H1 (cell line): ENCODE results near the gene HOXB5. TPM values are rescaled to one million over a fixed set of nuclear protein-coding genes. Genes with fewer than 3 reads are reported as not detected.

Experiments
- PHF8 ChIP-seq: fragments of 200-600 bp; sonication (generic); conservative IDR thresholded peaks from 2 replicates; pipeline ENCODE4 v1.7.1; 2012; ENCODE audit warnings: low read depth, mild to moderate bottlenecking, inconsistent platforms, low read length, moderate library complexity
- polyA plus RNA-seq, 7 experiments: library from polyadenylated mRNA; depleted of rRNA in 3 of 7; stranded (reverse) in 5 of 7; unstranded in 2 of 7; fragments of >200 nt in 5 of 7; fragments of 200-250 nt in 2 of 7; gene quantifications; 1 replicate in 5 of 7; 2 replicates in 1 of 7; 4 replicates in 1 of 7; pipeline versions ENCODE4 v1.2.1 to v1.2.3, GENCODE V29; 2011 to 2013; ENCODE audit warnings: missing spikeins in 2 of 7, mixed read lengths in 2 of 7
- total RNA-seq: library from RNA; stranded (reverse); fragmentation: NEBNext Ultra II Directional; extraction: Animal tissue kit (Norgen Biotek cat#: 25700); gene quantifications from 2 replicates; pipeline ENCODE4 v1.2.1, GENCODE V29; 2021

HOXB5 gene
- total and polyA plus RNA-seq, 2 of the 8 experiments (the other 6 are each of a cell fraction or from before 2014, with no cell fraction given), result not detected

DNA sequence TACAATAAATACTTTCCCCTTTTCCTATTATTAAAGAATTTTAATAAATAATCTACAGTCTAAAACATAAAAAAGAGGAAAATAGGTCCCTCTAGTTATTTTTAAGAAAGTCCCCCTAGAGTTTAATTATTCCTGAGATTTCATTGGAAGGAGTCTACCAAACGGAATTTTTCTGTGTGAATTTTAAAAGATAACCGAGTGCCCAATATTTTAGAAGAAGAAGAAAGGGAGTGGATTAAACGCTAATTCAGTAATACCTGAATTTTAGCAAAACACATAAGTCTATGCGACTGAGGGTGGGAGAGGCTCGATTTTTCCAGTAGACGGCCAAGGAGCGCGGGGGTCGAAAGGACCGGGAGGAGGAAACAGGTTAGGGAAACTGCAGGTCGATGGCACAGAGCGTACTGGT lies 50.9 kb downstream of the HOXB5 start (continued):
- no peak for TF ChIP-seq PHF8
